ENCODE measurements around the gene GRIP2. TPM values are rescaled to one million over a fixed set of nuclear protein-coding genes. Genes with fewer than 3 reads are reported as not detected.

Gene GRIP2
- total and polyA plus RNA-seq, 4 donors: 0.50 to 8.6 (median 1.9) TPM

DNA sequence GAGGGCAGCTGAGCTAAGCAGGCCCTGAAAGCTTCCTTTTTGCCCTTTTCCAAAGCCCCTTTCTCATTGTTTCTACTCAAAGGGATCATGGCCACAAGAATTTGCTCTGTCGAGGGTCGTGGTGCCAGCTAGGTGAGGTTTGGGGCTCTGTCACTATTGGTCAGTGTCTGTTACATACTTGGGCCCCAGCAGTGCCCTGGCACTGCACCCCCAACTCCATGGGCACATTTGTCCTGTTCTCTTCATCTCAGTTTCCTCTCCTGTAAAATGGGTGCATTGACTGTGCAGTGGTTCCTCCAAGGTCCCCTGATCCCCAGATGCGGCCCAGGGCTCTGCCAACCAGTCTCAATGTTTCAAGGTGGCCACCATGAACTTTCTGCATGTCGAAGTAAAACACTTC lies 75.6 kb downstream of the GRIP2 start:
- Histone ChIP-seq H3K36me3 (ENCODE audit: control insufficient read depth in 1 of 2, insufficient read depth in 2 of 2, low read length in 1 of 2) (no peaks in the 10 kb centered on the region), H3K4me3 (ENCODE audit: low read length in 2 of 2) (no peak overlapping the region), H3K4me1 (ENCODE audit: control insufficient read depth in 1 of 2, insufficient read depth in 2 of 2, low read length in 2 of 2) (no peaks in the 10 kb centered on the region), H3K27me3 (ENCODE audit: control insufficient read depth in 1 of 2, insufficient read depth in 2 of 2, low read length in 1 of 2) (no peaks in the 10 kb centered on the region), H3K27ac (ENCODE audit: low read depth in 1 of 2, low read length in 2 of 2) (no peak overlapping the region), H3K9me3 (ENCODE audit: control insufficient read depth, low read length) (no peaks in the 10 kb centered on the region)
- DNase-seq (no peak), ATAC-seq (ENCODE audit: low FRiP score) (no peak)
- intact Hi-C loops (cut with DNase I): no loop called here
- WGBS, 2 donors: 96 to 97% methylated on average over 4 of the region's 4 CpGs

GRCh38 chr3:14464141-14464465 lies 76.0 kb downstream of the GRIP2 start:
- Histone ChIP-seq H3K4me3 (ENCODE audit: low read length in 2 of 2) (no peak overlapping the region), H3K9me3 (ENCODE audit: control insufficient read depth, low read length) (no peaks in the 10 kb centered on the region), H3K4me1 (ENCODE audit: control insufficient read depth in 1 of 2, insufficient read depth in 2 of 2, low read length in 2 of 2) (no peaks in the 10 kb centered on the region), H3K27me3 (ENCODE audit: control insufficient read depth in 1 of 2, insufficient read depth in 2 of 2, low read length in 1 of 2) (no peaks in the 10 kb centered on the region), H3K27ac (ENCODE audit: low read depth in 1 of 2, low read length in 2 of 2) (no peak overlapping the region), H3K36me3 (ENCODE audit: control insufficient read depth in 1 of 2, insufficient read depth in 2 of 2, low read length in 1 of 2) (no peaks in the 10 kb centered on the region)
- 87 to 95% methylated on average over 5 of the region's 5 CpGs for WGBS, 2 donors
- intact Hi-C loops (cut with DNase I): no loop called here
- no peak for ATAC-seq (ENCODE audit: low FRiP score)
- DNase-seq: no peak

DNA sequence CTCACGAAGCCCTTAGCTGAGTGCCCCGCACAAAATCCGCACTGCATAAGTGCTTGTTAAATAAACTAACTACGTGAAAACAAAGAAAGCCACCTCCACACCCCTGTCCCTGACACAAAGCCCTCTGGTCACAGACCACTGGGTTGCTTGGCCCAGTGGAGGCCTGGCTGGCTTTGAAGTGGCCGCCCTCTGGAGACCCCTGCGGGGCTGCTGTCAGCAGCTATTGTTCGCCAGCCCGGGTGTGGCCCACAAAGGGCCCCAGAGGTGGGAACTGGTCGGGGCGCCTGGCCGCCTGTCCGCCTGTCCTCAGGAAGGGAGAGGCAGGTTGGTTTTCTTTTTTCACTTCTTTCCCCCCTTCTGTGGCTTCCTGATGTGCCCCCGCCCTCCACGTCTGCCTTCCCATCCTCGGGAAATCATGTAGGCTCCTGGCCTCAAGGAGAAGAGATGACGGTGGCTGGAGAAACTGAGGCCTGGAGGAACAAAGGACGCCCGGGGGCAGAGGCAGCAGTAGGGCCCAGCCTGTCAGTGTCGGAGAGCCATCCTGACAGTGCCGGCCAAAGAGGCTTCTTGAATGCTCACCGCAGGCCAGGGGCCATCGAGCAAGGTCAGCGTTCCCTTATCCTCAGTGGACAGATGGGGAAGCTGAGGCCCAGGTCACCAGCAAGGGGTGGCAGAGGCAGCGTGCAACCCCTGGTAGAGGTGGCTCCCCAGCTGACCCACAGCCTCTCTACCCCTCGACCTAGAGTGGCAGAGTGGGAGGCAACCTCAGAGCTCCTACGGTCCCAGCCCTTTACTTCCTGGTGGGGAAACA lies 76.6 kb downstream of the GRIP2 start:
- no peak for ATAC-seq (ENCODE audit: low FRiP score)
- H3K36me3 ChIP-seq (ENCODE audit: control insufficient read depth in 1 of 2, insufficient read depth in 2 of 2, low read length in 1 of 2): no peaks in the 10 kb centered on the region
- WGBS, 2 donors: 94 to 96% methylated on average over 26 of the region's 26 CpGs
- DNase-seq: no peak
- H3K4me1 ChIP-seq (ENCODE audit: control insufficient read depth in 1 of 2, insufficient read depth in 2 of 2, low read length in 2 of 2): no peaks in the 10 kb centered on the region
- no peaks in the 10 kb centered on the region for H3K27me3 ChIP-seq (ENCODE audit: control insufficient read depth in 1 of 2, insufficient read depth in 2 of 2, low read length in 1 of 2)
- H3K27ac ChIP-seq (ENCODE audit: low read depth in 1 of 2, low read length in 2 of 2): no peak overlapping the region
- H3K4me3 ChIP-seq (ENCODE audit: low read length in 2 of 2): no peak overlapping the region
- intact Hi-C loops (cut with DNase I): no loop called here
- H3K9me3 ChIP-seq (ENCODE audit: control insufficient read depth, low read length): no peaks in the 10 kb centered on the region

GRCh38 chr3:14462738-14463137 lies 77.4 kb downstream of the GRIP2 start:
- intact Hi-C loops (cut with DNase I): no loop called here
- Histone ChIP-seq H3K27me3 (ENCODE audit: control insufficient read depth in 1 of 2, insufficient read depth in 2 of 2, low read length in 1 of 2) (no peaks in the 10 kb centered on the region), H3K4me3 (ENCODE audit: low read length in 2 of 2) (no peak overlapping the region), H3K4me1 (ENCODE audit: control insufficient read depth in 1 of 2, insufficient read depth in 2 of 2, low read length in 2 of 2) (no peaks in the 10 kb centered on the region), H3K27ac (ENCODE audit: low read depth in 1 of 2, low read length in 2 of 2) (no peak overlapping the region), H3K36me3 (ENCODE audit: control insufficient read depth in 1 of 2, insufficient read depth in 2 of 2, low read length in 1 of 2) (no peaks in the 10 kb centered on the region), H3K9me3 (ENCODE audit: control insufficient read depth, low read length) (no peaks in the 10 kb centered on the region)
- no peak for DNase-seq
- 96 to 97% methylated on average over 9 of the region's 9 CpGs for WGBS, 2 donors
- ATAC-seq (ENCODE audit: low FRiP score): no peak

- H3K36me3 ChIP-seq (ENCODE audit: control insufficient read depth in 1 of 2, insufficient read depth in 2 of 2, low read length in 1 of 2): no peaks in the 10 kb centered on the region
- intact Hi-C loops (cut with DNase I): loop anchor here in 1 of 2 donors (2.0 kb wide), 1 partner anchor 57 kb away; no protein-coding TSS in a partner anchor
- DNase-seq: peak in 1 of 2 donors; percentile 83
- ATAC-seq (ENCODE audit: low FRiP score): peak; percentile 23
- no peak overlapping the region for H3K27ac ChIP-seq (ENCODE audit: low read depth in 1 of 2, low read length in 2 of 2)
- H3K27me3 ChIP-seq (ENCODE audit: control insufficient read depth in 1 of 2, insufficient read depth in 2 of 2, low read length in 1 of 2): no peaks in the 10 kb centered on the region
- no peak overlapping the region for H3K4me3 ChIP-seq (ENCODE audit: low read length in 2 of 2)
- no peaks in the 10 kb centered on the region for H3K9me3 ChIP-seq (ENCODE audit: control insufficient read depth, low read length)
- no peaks in the 10 kb centered on the region for H3K4me1 ChIP-seq (ENCODE audit: control insufficient read depth in 1 of 2, insufficient read depth in 2 of 2, low read length in 2 of 2)
- 37 to 42% methylated on average over 8 of the region's 8 CpGs for WGBS, 2 donors
Measured at GRCh38 chr3:14461748-14462324, 78.3 kb downstream of the GRIP2 start.

GRCh38 chr3:14461006-14461747 lies 79.0 kb downstream of the GRIP2 start:
- no peak for DNase-seq
- Histone ChIP-seq H3K36me3 (ENCODE audit: control insufficient read depth in 1 of 2, insufficient read depth in 2 of 2, low read length in 1 of 2) (no peaks in the 10 kb centered on the region), H3K4me1 (ENCODE audit: control insufficient read depth in 1 of 2, insufficient read depth in 2 of 2, low read length in 2 of 2) (no peaks in the 10 kb centered on the region), H3K4me3 (ENCODE audit: low read length in 2 of 2) (no peak overlapping the region), H3K27me3 (ENCODE audit: control insufficient read depth in 1 of 2, insufficient read depth in 2 of 2, low read length in 1 of 2) (no peaks in the 10 kb centered on the region), H3K9me3 (ENCODE audit: control insufficient read depth, low read length) (no peaks in the 10 kb centered on the region), H3K27ac (ENCODE audit: low read depth in 1 of 2, low read length in 2 of 2) (no peak overlapping the region)
- 58 to 61% methylated on average over 13 of the region's 13 CpGs for WGBS, 2 donors
- intact Hi-C loops (cut with DNase I): loop anchor here in 1 of 2 donors (2.0 kb wide), 1 partner anchor 56 kb away; no protein-coding TSS in a partner anchor
- no peak for ATAC-seq (ENCODE audit: low FRiP score)

DNA sequence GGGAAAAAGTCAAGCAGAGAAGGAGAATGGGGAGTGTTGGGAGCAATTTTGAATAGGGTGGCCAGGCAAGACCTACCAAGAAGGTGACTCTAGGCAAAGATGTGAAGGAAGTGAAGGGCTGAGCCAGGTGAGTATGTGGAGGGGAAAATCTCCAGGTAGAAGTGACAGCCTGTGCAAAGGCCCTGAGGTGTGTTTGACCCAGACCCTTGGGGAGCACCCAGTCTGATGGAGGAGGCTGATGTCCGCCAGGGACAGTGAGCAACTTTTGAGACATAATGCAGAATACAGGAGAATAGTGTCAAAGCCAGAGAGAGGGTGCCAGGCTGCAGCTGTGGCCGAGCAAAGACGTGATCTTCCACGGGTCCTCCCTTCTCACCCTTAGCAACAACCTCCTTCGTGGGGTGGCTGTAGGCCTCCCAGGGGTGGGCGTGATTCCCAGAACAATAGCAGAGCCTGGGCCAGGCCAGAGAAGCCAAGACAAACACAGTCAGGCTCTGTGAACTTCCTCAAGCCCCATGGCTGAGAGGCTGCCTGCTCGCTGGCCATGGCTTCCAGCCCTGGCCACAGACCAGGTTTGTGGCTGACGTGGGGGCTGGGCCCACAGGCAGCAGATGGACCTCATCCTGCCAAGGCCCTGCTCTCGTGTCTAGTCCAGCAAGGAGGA lies 79.7 kb downstream of the GRIP2 start:
- intact Hi-C loops (cut with DNase I): loop anchor here in 1 of 2 donors (2.0 kb wide), 1 partner anchor 56 kb away; no protein-coding TSS in a partner anchor
- Histone ChIP-seq H3K4me1 (ENCODE audit: control insufficient read depth in 1 of 2, insufficient read depth in 2 of 2, low read length in 2 of 2) (no peaks in the 10 kb centered on the region), H3K36me3 (ENCODE audit: control insufficient read depth in 1 of 2, insufficient read depth in 2 of 2, low read length in 1 of 2) (no peaks in the 10 kb centered on the region), H3K9me3 (ENCODE audit: control insufficient read depth, low read length) (no peaks in the 10 kb centered on the region), H3K27me3 (ENCODE audit: control insufficient read depth in 1 of 2, insufficient read depth in 2 of 2, low read length in 1 of 2) (no peaks in the 10 kb centered on the region), H3K27ac (ENCODE audit: low read depth in 1 of 2, low read length in 2 of 2) (no peak overlapping the region), H3K4me3 (ENCODE audit: low read length in 2 of 2) (no peak overlapping the region)
- WGBS, 2 donors: 5 to 13% methylated on average over 9 of the region's 9 CpGs
- ATAC-seq (ENCODE audit: low FRiP score) (peak; percentile 88), DNase-seq (peak; percentile 87 to 88)

- ATAC-seq (ENCODE audit: low FRiP score): no peak
- intact Hi-C loops (cut with DNase I): loop anchor here in 1 of 2 donors (2.0 to 10.0 kb wide), 2 partner anchors 55 to 565 kb away; no protein-coding TSS in a partner anchor
Measured at GRCh38 chr3:14459787-14460186, 80.4 kb downstream of the GRIP2 start.

More at GRCh38 chr3:14459787-14460186, 80.4 kb downstream of the GRIP2 start:
- Histone ChIP-seq H3K9me3 (ENCODE audit: control insufficient read depth, low read length) (no peaks in the 10 kb centered on the region), H3K4me3 (ENCODE audit: low read length in 2 of 2) (no peak overlapping the region), H3K36me3 (ENCODE audit: control insufficient read depth in 1 of 2, insufficient read depth in 2 of 2, low read length in 1 of 2) (no peaks in the 10 kb centered on the region), H3K27ac (ENCODE audit: low read depth in 1 of 2, low read length in 2 of 2) (no peak overlapping the region), H3K27me3 (ENCODE audit: control insufficient read depth in 1 of 2, insufficient read depth in 2 of 2, low read length in 1 of 2) (no peaks in the 10 kb centered on the region), H3K4me1 (ENCODE audit: control insufficient read depth in 1 of 2, insufficient read depth in 2 of 2, low read length in 2 of 2) (no peaks in the 10 kb centered on the region)
- WGBS, 2 donors: 72 to 82% methylated on average over 3 of the region's 3 CpGs
- no peak for DNase-seq
